ENCODE data around the gene IFT27.
"Not testable (repeated sequence)": the region's sequence is repeated elsewhere in the genome, so short reads cannot be mapped to it uniquely, and the experiment has no call there.

IFT27 gene

GRCh38 chr22:36743011-36743410 lies 32.9 kb downstream of the IFT27 start:
- no peak for DNase-seq

GRCh38 chr22:36741968-36742367 lies 34.0 kb downstream of the IFT27 start:
- no peak for DNase-seq

GRCh38 chr22:36741204-36741793 lies 34.6 kb downstream of the IFT27 start:
- DNase-seq, result no peak

GRCh38 chr22:36740716-36741115 lies 35.2 kb downstream of the IFT27 start:
- no peak for DNase-seq

- no peak for DNase-seq
Measured at GRCh38 chr22:36739185-36739584, 36.7 kb downstream of the IFT27 start.

GRCh38 chr22:36738416-36739020 lies 37.4 kb downstream of the IFT27 start:
- no peak for DNase-seq

- DNase-seq, result no peak
Measured at GRCh38 chr22:36737776-36738175, 38.1 kb downstream of the IFT27 start.

GRCh38 chr22:36736701-36737320 lies 39.1 kb downstream of the IFT27 start:
- no peak for DNase-seq

GRCh38 chr22:36734171-36735058 lies 41.5 kb downstream of the IFT27 start:
- no peak for DNase-seq

GRCh38 chr22:36733271-36733670 lies 42.6 kb downstream of the IFT27 start:
- no peak for DNase-seq

- DNase-seq, result no peak
Measured at GRCh38 chr22:36732609-36733008, 43.3 kb downstream of the IFT27 start.

- no peak for DNase-seq
Measured at GRCh38 chr22:36731916-36732315, 44.0 kb downstream of the IFT27 start.

- not testable (repeated sequence) for DNase-seq
Measured at GRCh38 chr22:36731321-36731720, 44.6 kb downstream of the IFT27 start.

GRCh38 chr22:36730176-36730858 lies 45.6 kb downstream of the IFT27 start:
- no peak for DNase-seq

- no peak for DNase-seq
Measured at GRCh38 chr22:36729321-36729720, 46.6 kb downstream of the IFT27 start.

- DNase-seq, result no peak
Measured at GRCh38 chr22:36728505-36728904, 47.4 kb downstream of the IFT27 start.

GRCh38 chr22:36727927-36728488 lies 47.9 kb downstream of the IFT27 start:
- no peak for DNase-seq

GRCh38 chr22:36727110-36727509 lies 48.8 kb downstream of the IFT27 start:
- no peak for DNase-seq

GRCh38 chr22:36726007-36726380 lies 49.9 kb downstream of the IFT27 start:
- no peak for DNase-seq

GRCh38 chr22:36725366-36726006 lies 50.4 kb downstream of the IFT27 start:
- no peak for DNase-seq

- DNase-seq, result no peak
Measured at GRCh38 chr22:36724836-36725235, 51.1 kb downstream of the IFT27 start.

GRCh38 chr22:36722055-36722454 lies 53.9 kb downstream of the IFT27 start:
- no peak for DNase-seq

Measured in CD4-positive, alpha-beta T cell treated with Interleukin-12 subunit alpha and Interleukin-12 subunit beta, for 1 hour (primary cell).